IMR-90 (cell line): ENCODE data around the gene EMCN. TPM values are rescaled to one million over a fixed set of nuclear protein-coding genes. Genes with fewer than 3 reads are reported as not detected.

Source experiments
- ATAC-seq: fragments of 200-7000 bp; cut with Tn5 transposase; 2 replicates; pipeline ENCODE4 v1.9.1; 2020; ENCODE audit warnings: low read depth, mild to moderate bottlenecking, moderate library complexity
- BruUV-seq: library from RNA; stranded (reverse); fragments of 400-500 nt; replicated peaks from 2 replicates; lab custom pipeline; 2021; lab: Mats Ljungman, UMichigan
- CTCF ChIA-PET: fragments of 300-600 bp; formaldehyde crosslinking; extraction: SDS; loops from one replicate; lab custom pipeline; 2021; ENCODE audit warnings: antibody characterized with exemption; lab: Yijun Ruan, JAX
- POLR2A ChIA-PET: fragments of 300-600 bp; sonication (Branson Sonifier 250); formaldehyde crosslinking; loops from one replicate; lab custom pipeline; 2022; ENCODE audit warnings: antibody characterized with exemption; ENCODE audit not compliant: unreplicated experiment; lab: Charles Lee
- DNase-seq: peaks from one replicate; pipeline ENCODE4 v3.0.0; 2013
- H2AFZ ChIP-seq: replicated peaks from 2 replicates; pipeline ENCODE3; 2013; ENCODE audit warnings: low read length, mild to moderate bottlenecking; ENCODE audit not compliant: poor library complexity
- H2AK5ac ChIP-seq: 2 replicates; pipeline ENCODE4 v1.6.1; 2013; ENCODE audit warnings: low read depth, low read length, inconsistent platforms
- H2AK9ac ChIP-seq: replicated peaks from 2 replicates; pipeline ENCODE3; 2013; ENCODE audit warnings: mild to moderate bottlenecking, low read depth, low read length, moderate library complexity; ENCODE audit not compliant: poor library complexity
- H2BK120ac ChIP-seq: 2 replicates; pipeline ENCODE4 v1.6.1; 2013; ENCODE audit warnings: low read depth, low read length, inconsistent platforms
- H2BK15ac ChIP-seq: 3 replicates; pipeline ENCODE4 v1.6.1; 2013; ENCODE audit warnings: low read depth, low read length, inconsistent platforms
- H2BK20ac ChIP-seq: 2 replicates; pipeline ENCODE4 v1.6.1; 2013; ENCODE audit warnings: low read depth, mild to moderate bottlenecking, inconsistent platforms, low read length, moderate library complexity
- H2BK5ac ChIP-seq: 2 replicates; pipeline ENCODE4 v1.6.1; 2013; ENCODE audit warnings: mild to moderate bottlenecking, low read depth, low read length, inconsistent platforms; ENCODE audit not compliant: poor library complexity, severe bottlenecking
- H3K14ac ChIP-seq: replicated peaks from 2 replicates; pipeline ENCODE4 v1.6.1; 2013; ENCODE audit warnings: low read depth, low read length, inconsistent platforms
- H3K18ac ChIP-seq: 2 replicates; pipeline ENCODE4 v1.6.1; 2013; ENCODE audit warnings: low read depth, low read length, control low read depth
- H3K23ac ChIP-seq: 2 replicates; pipeline ENCODE4 v1.6.1; 2013; ENCODE audit warnings: low read depth, low read length, inconsistent platforms
- H3K27ac ChIP-seq: 2 replicates; pipeline ENCODE4 v1.5.1; 2013; ENCODE audit warnings: mild to moderate bottlenecking, control low read depth, low read length; ENCODE audit not compliant: insufficient read depth
- H3K27me3 ChIP-seq: 2 replicates; pipeline ENCODE4 v1.6.1; 2013; ENCODE audit warnings: low read length; ENCODE audit not compliant: control insufficient read depth, insufficient read depth
- H3K36me3 ChIP-seq: 2 replicates; pipeline ENCODE4 v1.6.1; 2013; ENCODE audit warnings: low read length, mixed read lengths; ENCODE audit not compliant: control insufficient read depth, insufficient read depth
- H3K4ac ChIP-seq: 2 replicates; pipeline ENCODE4 v1.6.1; 2013; ENCODE audit warnings: low read depth, low read length, inconsistent platforms
- H3K4me1 ChIP-seq: 2 replicates; pipeline ENCODE4 v1.6.1; 2013; ENCODE audit warnings: low read length, mixed read lengths; ENCODE audit not compliant: control insufficient read depth, insufficient read depth
- H3K4me2 ChIP-seq: 2 replicates; pipeline ENCODE4 v1.6.1; 2013; ENCODE audit warnings: low read depth, mild to moderate bottlenecking, control low read depth, low read length, moderate library complexity
- H3K4me3 ChIP-seq: 2 replicates; pipeline ENCODE4 v1.5.1; 2013; ENCODE audit warnings: low read depth, mild to moderate bottlenecking, control low read depth, low read length, moderate library complexity; ENCODE audit not compliant: insufficient read depth
- H3K56ac ChIP-seq: 2 replicates; pipeline ENCODE4 v1.6.1; 2013; ENCODE audit warnings: low read length, inconsistent platforms; ENCODE audit not compliant: insufficient read depth; ENCODE audit errors: extremely low read depth
- H3K79me1 ChIP-seq, 2 experiments: 2 replicates each; pipeline ENCODE4 v1.6.1; 2013; ENCODE audit warnings: low read length in 2 of 2, inconsistent platforms in 1 of 2, low read depth in 1 of 2
- H3K9ac ChIP-seq: 2 replicates; pipeline ENCODE4 v1.6.1; 2013; ENCODE audit warnings: low read depth, low read length, control low read depth
- H3K9me1 ChIP-seq: 2 replicates; pipeline ENCODE4 v1.6.1; 2013; ENCODE audit warnings: low read length, inconsistent platforms; ENCODE audit not compliant: insufficient read depth
- H3K9me3 ChIP-seq: 2 replicates; pipeline ENCODE4 v1.6.1; 2013; ENCODE audit warnings: low read length; ENCODE audit not compliant: control insufficient read depth, insufficient read depth
- H4K20me1 ChIP-seq: 2 replicates; pipeline ENCODE4 v1.6.1; 2013; ENCODE audit warnings: low read length, inconsistent platforms; ENCODE audit not compliant: insufficient read depth
- H4K5ac ChIP-seq: 2 replicates; pipeline ENCODE4 v1.6.1; 2013; ENCODE audit warnings: mild to moderate bottlenecking, low read depth, low read length, control low read depth
- H4K8ac ChIP-seq, 2 experiments: 2 replicates each; pipeline ENCODE4 v1.6.1; 2013; ENCODE audit warnings: low read depth in 2 of 2, low read length in 2 of 2, control low read depth in 1 of 2, inconsistent platforms in 1 of 2
- H4K91ac ChIP-seq: 2 replicates; pipeline ENCODE4 v1.6.1; 2013; ENCODE audit warnings: low read depth, low read length, inconsistent platforms; ENCODE audit not compliant: insufficient read depth
- CEBPB ChIP-seq: IDR thresholded peaks from 2 replicates; pipeline ENCODE4 v1.6.1; 2012; ENCODE audit warnings: low read depth, low read length, improper control_type of control experiment
- CTCF ChIP-seq: conservative IDR thresholded peaks from 2 replicates; pipeline ENCODE4 v1.5.1; 2012; ENCODE audit warnings: mild to moderate bottlenecking, low read depth, low read length, improper control_type of control experiment
- FOS ChIP-seq: fragments of 150-350 bp; IDR thresholded peaks from 2 replicates; pipeline ENCODE4 v1.6.1; 2016; ENCODE audit warnings: low read depth, low read length
- MAFK ChIP-seq: IDR thresholded peaks from 2 replicates; pipeline ENCODE4 v1.6.1; 2012; ENCODE audit warnings: low read depth, low read length, improper control_type of control experiment
- NFE2L2 ChIP-seq: fragments of 150-350 bp; IDR thresholded peaks from 2 replicates; pipeline ENCODE4 v1.6.1; 2016; ENCODE audit warnings: low read depth, mild to moderate bottlenecking, low read length
- WGBS, 2 experiments: methylation state at CpG; one replicate each; pipeline versions ENCODE4 v1.1.5 to v1.1.7; 2013; ENCODE audit warnings: missing lambda C conversion rate in 2 of 2; ENCODE audit not compliant: insufficient read length in 1 of 2; ENCODE audit errors: extremely low coverage in 2 of 2; 5-methylcytosine and 5-hydroxymethylcytosine counted together
- dilution Hi-C: fragments of 300-500 bp; cut with HindIII; formaldehyde crosslinking; loops from one replicate; pipeline ENCODE4 v1.14.3; 2018; ENCODE audit warnings: low sequenced_read_pairs; ENCODE audit not compliant: unreplicated experiment
- in situ Hi-C: fragments of 300-500 bp; cut with MboI; formaldehyde crosslinking; loops from 3 replicates; pipeline ENCODE4 v1.14.3; 2019; ENCODE audit warnings: low sequenced_read_pairs, inconsistent platforms, mixed read lengths
- intact Hi-C: fragments of 100-400 bp; cut with micrococcal nuclease; formaldehyde crosslinking; loops from 2 replicates; pipeline ENCODE4 v1.10.0; 2022
- polyA plus RNA-seq, 3 experiments: library from polyadenylated mRNA; depleted of rRNA; stranded (reverse); fragments of >200 nt; gene quantifications; 2 replicates each; pipeline ENCODE4 v1.2.3, GENCODE V29; 2012; ENCODE audit warnings: low replicate concordance in 1 of 3
- total RNA-seq: library from RNA; depleted of rRNA; stranded (reverse); fragments of >200 nt; gene quantifications from 2 replicates; pipeline ENCODE4 v1.2.3, GENCODE V29; 2012

Gene EMCN
- total and polyA plus RNA-seq, 2 of the 4 experiments (the other 2 are of a cell fraction), result not detected

GRCh38 chr4:100539706-100540105 is 21.9 kb upstream of the EMCN start:
- ATAC-seq, result no peak

More at GRCh38 chr4:100539706-100540105, 21.9 kb upstream of the EMCN start:
- POLR2A ChIA-PET, result no interaction called here
- BruUV-seq, result no TSS peak
- in situ Hi-C loops, result no loop called here
- WGBS, 2 experiments, result 25% methylated on average over 3 of the region's 4 CpGs; no CpG with 5 or more reads in 1 of the 2 experiments
- Histone ChIP-seq H2BK20ac (no peak overlapping the region), H3K4me2 (no peak overlapping the region), H4K20me1 (no peaks in the 10 kb centered on the region), H3K4me3 (no peak overlapping the region), H3K27me3 (no peaks in the 10 kb centered on the region; the same call in 1 of the 2 replicates), H3K36me3 (no peaks in the 10 kb centered on the region), H3K9ac (no peak overlapping the region), H2BK120ac (no peak overlapping the region), H4K91ac (no peak overlapping the region), H2AK5ac (no peak overlapping the region), H3K4me1 (no peaks in the 10 kb centered on the region), H3K9me1 (no peaks in the 10 kb centered on the region), H3K79me1 (no peaks in the 10 kb centered on the region), H4K8ac (no peak overlapping the region), H2AK9ac (no peak overlapping the region), H3K18ac (no peak overlapping the region), H3K27ac (no peak overlapping the region), H4K5ac (no peak overlapping the region), H3K23ac (no peak overlapping the region), H3K14ac (no peak overlapping the region), H2AFZ (no peak overlapping the region), H2BK15ac (no peak overlapping the region), H3K9me3 (no peaks in the 10 kb centered on the region; the same call in 1 of the 2 replicates), H3K56ac (no peak overlapping the region), H2BK5ac (no peak overlapping the region), H3K4ac (no peak overlapping the region)
- no peak for DNase-seq
- TF ChIP-seq NFE2L2, result no peak
- TF ChIP-seq FOS, result no peak
- no peak for TF ChIP-seq CTCF
- TF ChIP-seq CEBPB, result no peak
- no peak for TF ChIP-seq MAFK
- dilution Hi-C loops, result no loop called here
- CTCF ChIA-PET, result no interaction called here
- intact Hi-C loops, result no loop called here
